Right ventricle myocardium inferior (tissue), 1 donor: ENCODE measurements around the gene LRFN5. TPM values are rescaled to one million over a fixed set of nuclear protein-coding genes. Genes with fewer than 3 reads are reported as not detected.
"Not testable (repeated sequence)": the region's sequence is repeated elsewhere in the genome, so short reads cannot be mapped to it uniquely, and the experiment has no call there.

Experiments
- ATAC-seq: fragments of 200-7000 bp; cut with Tn5 transposase; one replicate; pipeline ENCODE4 v1.9.1; 2020; ENCODE audit warnings: mild to moderate bottlenecking, moderate library complexity
- DNase-seq: peaks from one replicate; pipeline ENCODE4 v3.0.0; 2021; ENCODE audit errors: missing footprints
- intact Hi-C: fragments of 100-400 bp; cut with DNase I; formaldehyde crosslinking; loops from one replicate; pipeline ENCODE4 v1.11.0; 2022
- total RNA-seq: library from RNA; stranded (reverse); fragmentation: NEBNext Ultra II Directional; extraction: Animal tissue kit (Norgen Biotek cat#: 25700); gene quantifications from one replicate; pipeline ENCODE4 v1.2.1, GENCODE V29; 2021
- donor health status: DM: no; HTN: yes; CAD: no; lungs with severe emphysema.

The LRFN5 gene
- total RNA-seq, 1 donor from 2014 or later = 0.81 TPM

DNA sequence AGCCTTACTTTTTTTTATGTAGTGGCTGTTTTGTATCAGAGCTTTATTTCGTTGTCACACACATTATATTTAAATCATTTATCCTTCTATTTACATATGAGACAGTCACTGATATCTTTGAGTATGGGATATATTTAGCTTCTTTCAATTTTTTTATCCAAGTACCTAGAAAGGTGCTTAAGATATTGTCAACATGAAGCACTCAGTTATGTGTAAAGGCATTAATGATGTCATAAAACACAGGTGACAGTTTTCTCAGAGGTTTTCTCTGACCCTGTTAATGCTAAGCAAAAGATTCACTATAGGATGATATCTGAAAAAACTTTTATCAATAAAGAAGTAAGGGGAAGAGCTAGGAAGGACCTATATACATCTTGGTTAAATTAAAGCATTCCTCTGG, 23.2 kb downstream of the LRFN5 start:
- DNase-seq = no peak
- ATAC-seq = no peak
- intact Hi-C loops = no loop called here

- intact Hi-C loops = no loop called here
- DNase-seq (no peak), ATAC-seq (no peak)
These were observed 27.6 kb downstream of the LRFN5 start for GRCh38 chr14:41634286-41634685.

DNA sequence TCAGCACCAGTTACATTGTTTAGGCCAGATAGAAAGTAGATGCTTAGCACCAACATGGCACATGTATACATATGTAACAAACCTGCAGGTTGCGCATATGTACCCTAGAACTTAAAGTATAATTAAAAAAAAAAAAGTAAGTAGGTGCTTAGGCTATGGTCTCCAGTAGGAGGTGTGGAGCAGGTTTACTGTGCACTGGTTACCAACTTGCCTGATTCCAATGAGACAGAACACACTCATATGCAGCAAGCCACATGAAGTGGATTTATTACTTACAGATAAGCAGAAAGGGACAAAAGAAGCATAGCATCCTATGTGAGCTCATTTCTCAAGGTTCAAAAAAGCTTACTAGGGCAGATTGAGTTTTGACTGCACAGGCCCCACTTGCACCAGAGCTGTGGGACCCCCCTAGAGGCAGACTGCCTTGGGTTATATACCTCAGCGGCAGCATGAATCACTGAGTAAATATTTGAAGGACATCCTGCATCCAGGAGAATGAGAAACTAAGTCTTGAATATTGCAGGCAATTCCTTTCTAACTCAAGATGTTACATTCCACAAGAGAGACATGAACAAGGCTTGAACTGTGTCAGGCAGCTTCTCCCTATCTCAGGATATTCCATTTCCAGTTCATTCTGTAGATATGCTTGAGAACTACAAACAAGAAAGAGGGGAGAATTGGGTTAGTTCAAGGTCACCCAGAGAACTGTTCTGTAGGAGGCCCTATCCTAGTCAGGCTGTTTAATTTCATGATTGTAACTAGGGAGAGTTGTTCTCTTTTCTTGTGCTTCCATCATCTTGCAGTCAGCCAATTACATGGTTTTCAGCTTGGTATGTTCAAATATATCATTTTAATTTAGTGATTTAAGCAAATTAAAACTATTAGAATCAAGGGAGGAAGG, 30.1 kb downstream of the LRFN5 start:
- intact Hi-C loops = no loop called here
- ATAC-seq = no peak
- no peak for DNase-seq

- DNase-seq (no peak), ATAC-seq (no peak)
- intact Hi-C loops = no loop called here
These were observed 35.0 kb downstream of the LRFN5 start for GRCh38 chr14:41641690-41642089.

GRCh38 chr14:41642367-41642766, 35.7 kb downstream of the LRFN5 start:
- intact Hi-C loops = no loop called here
- ATAC-seq (no peak), DNase-seq (no peak)

DNA sequence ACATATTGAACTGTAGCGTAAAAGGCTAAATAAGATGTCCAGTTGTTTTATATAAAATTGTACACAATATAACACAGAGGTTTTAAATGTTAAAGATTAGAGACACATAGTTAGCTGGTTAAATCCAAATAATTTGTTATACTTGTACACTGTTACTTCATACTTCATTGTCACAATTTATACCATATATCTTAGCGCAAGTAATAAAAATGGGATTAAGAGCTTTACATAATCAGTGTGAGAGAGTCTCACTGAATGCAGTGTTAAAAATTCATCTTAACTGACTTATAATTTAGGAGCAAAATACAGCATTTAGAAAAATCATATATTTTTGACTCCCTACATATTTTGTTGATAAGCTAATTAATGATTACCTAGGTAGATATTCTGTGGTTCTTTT, 36.1 kb downstream of the LRFN5 start:
- intact Hi-C loops = no loop called here
- DNase-seq = no peak
- no peak for ATAC-seq

GRCh38 chr14:41644606-41645005, 37.9 kb downstream of the LRFN5 start:
- ATAC-seq (no peak), DNase-seq (no peak)
- intact Hi-C loops = no loop called here

DNA sequence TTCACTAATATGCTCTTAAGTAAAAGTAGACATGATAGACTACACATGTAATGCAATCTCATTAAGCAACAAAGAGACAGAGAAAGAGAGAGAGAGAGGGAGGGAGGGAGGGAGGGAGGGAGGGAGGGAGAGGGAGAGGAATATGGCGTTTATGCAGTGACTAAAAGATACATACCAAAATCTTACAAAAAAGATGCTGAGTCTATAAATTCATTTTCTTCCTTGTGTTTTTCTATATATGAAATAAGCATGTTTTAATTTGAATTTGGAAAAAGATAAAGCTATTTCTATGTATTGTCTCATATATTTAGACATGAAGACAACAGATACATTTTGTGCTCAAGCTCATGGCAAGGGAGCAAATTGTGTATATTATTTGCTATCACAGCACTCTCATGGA, 44.1 kb downstream of the LRFN5 start:
- DNase-seq = no peak
- no peak for ATAC-seq
- intact Hi-C loops = no loop called here

- no peak for DNase-seq
- intact Hi-C loops = no loop called here
- no peak for ATAC-seq
These were observed 47.5 kb downstream of the LRFN5 start for GRCh38 chr14:41654196-41654595.

DNA sequence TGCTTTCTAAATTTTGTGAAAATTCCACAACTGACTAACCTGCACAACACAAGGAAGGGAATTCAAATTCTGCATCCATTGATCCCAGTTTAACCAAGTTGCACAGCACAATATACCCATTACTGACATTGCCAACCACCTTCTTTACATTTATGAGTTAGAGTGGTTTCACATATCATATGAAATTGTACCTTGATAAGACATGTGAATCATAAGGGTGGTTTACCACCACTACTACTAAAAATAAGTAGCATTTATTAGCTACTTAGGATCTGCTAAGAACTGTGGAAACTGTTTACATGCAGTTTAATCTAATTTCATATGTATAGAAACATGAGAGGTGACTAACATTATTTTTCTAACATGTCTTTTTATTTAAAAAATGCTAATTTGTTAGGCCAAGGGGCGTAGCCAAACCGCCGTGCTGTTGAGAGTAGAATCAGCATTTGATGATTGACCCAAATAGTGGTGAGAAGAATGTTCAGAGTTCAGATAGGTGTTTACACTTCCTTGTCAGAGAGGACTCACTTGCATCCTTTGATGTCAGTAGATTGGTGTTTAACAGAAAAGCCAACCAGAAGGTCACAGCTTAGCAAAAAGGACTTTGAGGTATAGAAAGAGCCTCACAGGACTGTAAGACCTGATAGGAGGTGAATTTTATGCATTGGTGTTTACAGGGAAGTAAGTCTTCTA, 56.2 kb downstream of the LRFN5 start:
- intact Hi-C loops = no loop called here
- DNase-seq = peak; percentile 45
- no peak for ATAC-seq

DNA sequence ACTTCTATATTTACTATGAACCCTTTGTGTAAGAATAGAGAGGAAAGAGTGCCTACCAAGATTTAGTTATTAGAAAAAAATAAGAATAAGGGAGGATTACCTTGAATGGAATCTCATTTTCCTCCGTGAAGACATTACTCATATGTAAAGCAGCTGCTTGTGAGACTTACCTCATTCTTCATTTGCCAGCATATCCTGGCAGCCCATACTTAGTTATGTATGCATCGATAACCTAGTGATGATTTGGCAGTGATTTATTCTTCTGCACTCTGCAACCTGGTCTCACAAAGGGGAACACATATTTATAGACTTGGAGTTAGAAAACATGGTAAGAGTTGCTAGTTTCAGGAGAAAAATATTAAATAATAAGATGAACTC, 56.8 kb downstream of the LRFN5 start:
- intact Hi-C loops = no loop called here
- no peak for DNase-seq
- ATAC-seq = no peak

DNA sequence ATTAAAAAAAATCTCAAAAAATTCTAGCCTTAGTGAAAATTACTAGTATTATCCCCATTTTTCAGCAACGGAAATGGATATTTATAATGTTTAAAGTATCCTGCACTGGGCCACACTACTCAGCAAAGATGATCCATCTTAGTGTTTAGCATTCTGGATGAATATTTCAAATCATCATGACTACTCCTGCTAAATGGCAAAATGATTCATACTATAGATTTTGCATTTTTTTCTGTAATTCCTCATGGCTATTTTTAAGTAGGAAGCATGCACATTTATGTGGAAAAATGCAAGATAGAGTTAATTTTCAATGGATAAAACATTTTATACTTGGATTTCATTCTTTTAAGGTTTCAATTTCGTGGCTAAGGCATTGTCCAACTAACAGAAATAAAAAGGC, 59.6 kb downstream of the LRFN5 start:
- DNase-seq (no peak), ATAC-seq (no peak)
- intact Hi-C loops = no loop called here

DNA sequence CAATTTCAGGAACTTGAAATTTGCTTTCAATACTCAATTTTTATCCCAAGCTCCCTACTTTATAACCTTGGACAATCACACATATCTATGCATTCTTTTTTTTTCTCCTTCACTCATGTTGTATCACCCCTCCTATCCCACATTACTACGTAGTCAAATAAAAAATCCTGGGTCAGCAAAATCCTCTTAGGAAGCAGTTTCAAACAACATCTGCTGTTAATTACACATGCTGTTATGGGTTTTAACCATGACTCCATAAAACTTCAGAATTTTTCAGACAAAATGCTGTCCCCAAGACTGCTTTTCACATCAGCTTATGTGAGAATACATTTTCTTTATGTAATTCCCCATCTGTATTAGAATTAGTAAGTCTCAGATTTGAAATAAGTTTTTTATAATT, 61.7 kb downstream of the LRFN5 start:
- ATAC-seq (no peak), DNase-seq (no peak)
- intact Hi-C loops = no loop called here

GRCh38 chr14:41673601-41674000, 66.9 kb downstream of the LRFN5 start:
- ATAC-seq, DNase-seq, intact Hi-C loops: not testable (repeated sequence)

DNA sequence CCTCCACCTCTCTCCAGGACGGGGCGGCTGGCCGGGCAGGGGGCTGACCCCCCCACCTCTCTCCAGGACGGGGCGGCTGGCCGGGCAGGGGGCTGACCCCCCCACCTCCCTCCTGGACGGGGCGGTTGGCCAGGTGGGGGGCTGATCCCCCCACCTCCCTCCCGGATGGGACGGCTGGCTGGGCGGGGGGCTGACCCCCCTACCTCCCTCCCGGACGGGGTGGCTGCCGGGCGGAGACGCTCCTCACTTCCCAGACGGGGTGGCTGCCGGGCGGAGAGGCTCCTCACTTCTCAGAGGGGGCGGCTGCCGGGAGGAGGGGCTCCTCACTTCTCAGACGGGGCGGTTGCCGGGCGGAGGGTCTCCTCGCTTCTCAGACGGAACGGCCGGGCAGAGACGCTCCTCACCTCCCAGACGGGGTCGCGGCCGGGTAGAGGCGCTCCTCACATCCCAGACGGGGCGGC, 67.9 kb downstream of the LRFN5 start:
- intact Hi-C loops, DNase-seq, ATAC-seq: not testable (repeated sequence)

GRCh38 chr14:41699486-41699885, 92.8 kb downstream of the LRFN5 start:
- DNase-seq (no peak), ATAC-seq (no peak)
- intact Hi-C loops = no loop called here

GRCh38 chr14:41718477-41719166, 111.9 kb downstream of the LRFN5 start:
- DNase-seq (no peak), ATAC-seq (no peak)

DNA sequence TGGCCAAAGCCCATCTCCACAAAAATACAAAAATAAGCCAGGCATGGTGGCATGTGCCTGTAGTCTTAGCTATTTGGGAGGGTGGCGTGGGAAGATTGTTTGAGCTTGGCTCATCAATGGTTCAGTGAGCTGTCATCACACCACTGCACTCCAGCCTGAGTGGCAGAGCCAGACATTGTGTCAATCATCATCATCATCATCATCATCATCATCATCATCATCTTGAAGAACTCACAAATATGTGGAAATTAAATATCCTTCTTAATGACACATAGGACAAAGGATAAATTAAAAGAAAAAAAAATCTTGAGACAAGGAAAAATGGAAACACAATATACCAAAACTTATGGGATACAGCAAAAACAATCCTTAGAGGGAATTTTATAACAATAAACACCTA, 132.5 kb downstream of the LRFN5 start:
- ATAC-seq (no peak), DNase-seq (no peak)
- intact Hi-C loops = no loop called here

More at GRCh38 chr14:41718477-41719166, 111.9 kb downstream of the LRFN5 start:
- intact Hi-C loops = no loop called here

DNA sequence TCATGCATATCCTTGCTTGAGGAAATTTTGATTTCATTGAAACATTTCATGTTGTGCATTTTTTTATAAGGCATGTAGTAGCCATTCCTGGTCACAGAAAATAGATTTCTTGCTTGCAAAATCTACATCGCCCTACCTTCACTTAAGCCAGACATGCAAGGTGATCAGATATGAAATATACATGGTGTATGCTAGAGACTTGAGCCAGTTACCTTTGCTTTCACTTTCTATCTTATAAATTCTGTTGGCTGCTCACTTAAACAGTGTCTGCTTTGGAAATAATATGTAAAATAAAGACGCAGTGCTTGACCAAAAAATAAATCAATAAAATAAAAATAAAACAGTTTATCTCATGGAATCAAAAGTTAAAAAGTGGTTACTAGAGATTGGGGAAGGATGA, 136.5 kb downstream of the LRFN5 start:
- no peak for DNase-seq
- ATAC-seq = no peak
- intact Hi-C loops = no loop called here

DNA sequence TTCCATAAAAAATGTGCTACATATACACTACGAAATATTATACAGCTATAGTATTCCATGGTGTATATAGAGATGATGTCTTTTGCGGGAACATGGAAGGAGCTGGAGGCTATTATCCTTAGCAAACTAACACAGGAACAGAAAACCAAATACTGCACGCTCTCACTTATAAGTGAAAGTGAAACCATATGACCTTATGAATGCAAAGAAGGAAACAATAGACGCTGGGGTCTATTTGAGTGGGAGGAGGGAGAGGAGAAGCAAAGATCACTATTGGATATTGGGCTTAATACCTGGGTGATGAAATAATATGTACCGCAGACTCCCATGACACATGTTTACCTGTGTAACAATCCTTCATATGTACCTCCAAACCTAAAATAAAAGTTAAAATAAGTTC, 142.8 kb downstream of the LRFN5 start:
- ATAC-seq (no peak), DNase-seq (no peak)
- intact Hi-C loops = no loop called here
